Measurements from ENCODE around the gene ZNF410. TPM values are rescaled to one million over a fixed set of nuclear protein-coding genes. Genes with fewer than 3 reads are reported as not detected.
"Not testable (repeated sequence)": the region's sequence is repeated elsewhere in the genome, so short reads cannot be mapped to it uniquely, and the experiment has no call there.

ZNF410 gene
- total and polyA plus RNA-seq, 4 experiments from 2014 or later: 46.2 to 70.9 (median 53.2) TPM

DNA sequence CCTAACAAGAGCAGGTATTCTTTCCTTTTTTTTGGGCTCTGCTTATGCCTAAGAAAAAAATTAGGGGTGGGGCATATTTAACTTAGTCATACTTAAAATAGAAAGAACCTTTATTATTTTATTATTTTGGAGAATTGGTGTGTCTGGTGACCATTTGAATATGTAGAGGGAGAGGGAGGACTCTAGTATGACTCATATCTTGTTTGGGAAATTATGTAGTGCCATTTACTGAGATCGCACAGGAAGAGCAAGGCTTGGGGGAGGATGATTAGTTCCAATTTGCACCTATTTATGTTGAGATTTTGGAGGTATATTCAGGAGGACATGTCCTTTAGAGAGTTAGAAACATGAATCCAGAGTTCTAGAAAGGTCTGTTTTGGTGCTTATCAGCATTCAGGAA, 9.9 kb downstream of the ZNF410 start:
- peaks cover 48% of the 10 kb centered on the region for H3K36me3 ChIP-seq (ENCODE audit: insufficient read depth, low read length)
- ChIA-PET CTCF (ENCODE audit: partially characterized antibody) (interaction anchor here (1.8 kb wide), 1 partner anchor 10 kb away, joined by 4 read pairs; the partner anchor contains the start of gene ZNF410), POLR2A (ENCODE audit: partially characterized antibody) (interaction anchor here (0.9 to 1.7 kb wide), 3 partner anchors 8 to 10 kb away, joined by 4 to 9 read pairs (median 8); partner anchors contain the start of gene ZNF410)
- Mint-ChIP-seq H3K27ac (peak overlapping the region in 3 of 7 donors; percentile 6 to 21 (median 18)), H3K36me3 (peaks cover 37 to 67% of the 10 kb centered on the region in 2 donors), H3K4me1 (peaks cover 2 to 8% (median 4%) of the 10 kb centered on the region in 4 donors), H3K4me3 (no peak overlapping the region), H3K27me3 (no peaks in the 10 kb centered on the region), H3K9me3 (no peaks in the 10 kb centered on the region)
- no peaks in the 10 kb centered on the region for H3K4me1 ChIP-seq (ENCODE audit: insufficient read depth, low read length)
- DNase-seq: no peak
- intact Hi-C loops (cut with micrococcal nuclease): no loop called here
- H3K27ac ChIP-seq (ENCODE audit: low read depth, low read length): no peak overlapping the region
- no peaks in the 10 kb centered on the region for H3K9me3 ChIP-seq (ENCODE audit: control insufficient read depth in 1 of 2, low read length in 2 of 2)
- no peaks in the 10 kb centered on the region for H3K27me3 ChIP-seq (ENCODE audit: insufficient read depth, low read length)
- no peak overlapping the region for H3K4me3 ChIP-seq (ENCODE audit: low read length in 2 of 2)

DNA sequence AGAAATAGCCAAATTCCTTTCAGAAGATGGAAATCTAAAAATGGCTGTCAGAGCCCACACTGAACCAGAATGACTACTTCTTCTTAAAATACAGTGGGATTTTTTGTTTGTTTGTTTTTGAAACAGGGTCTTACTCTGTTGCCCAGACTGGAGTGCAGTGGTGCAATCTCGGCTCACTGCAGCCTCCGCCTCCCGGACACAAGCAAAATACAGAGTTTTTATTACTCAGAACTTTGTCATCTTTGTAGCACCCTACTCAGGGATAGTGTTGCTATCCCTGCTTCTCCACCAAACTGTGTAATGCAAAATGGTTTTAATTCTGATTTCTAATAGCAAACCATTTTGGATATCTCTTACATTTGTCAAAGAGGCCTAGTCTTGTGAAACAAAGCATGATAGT, 16.4 kb downstream of the ZNF410 start:
- POLR2A ChIA-PET (ENCODE audit: partially characterized antibody): no interaction called here
- H3K36me3 Mint-ChIP-seq: peaks cover 30 to 66% of the 10 kb centered on the region in 2 donors

DNA sequence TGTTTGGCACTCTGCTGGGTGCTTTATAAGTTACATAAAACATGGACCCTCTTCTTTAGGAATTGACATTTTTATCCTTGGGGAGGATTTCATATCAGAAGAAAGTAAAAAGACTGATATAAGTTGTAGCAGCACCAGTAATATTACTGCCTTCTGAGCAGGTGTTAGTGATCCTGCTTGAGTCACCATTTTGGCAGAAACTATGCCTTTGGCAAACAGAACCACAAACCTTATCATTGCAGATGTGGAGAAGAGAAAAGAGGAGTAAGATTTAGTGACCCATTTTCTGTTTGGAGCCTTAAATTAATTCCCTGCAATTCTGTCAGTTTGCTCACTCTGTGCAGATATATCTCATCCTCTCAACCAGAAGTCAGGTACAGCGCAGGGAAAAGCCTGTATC, 23.0 kb downstream of the ZNF410 start:
- no peak overlapping the region for H3K4me3 ChIP-seq (ENCODE audit: low read length in 2 of 2)
- no peak overlapping the region for H3K4me3 Mint-ChIP-seq
- no peaks in the 10 kb centered on the region for H3K9me3 ChIP-seq (ENCODE audit: control insufficient read depth in 1 of 2, low read length in 2 of 2)
- H3K36me3 ChIP-seq (ENCODE audit: insufficient read depth, low read length): peaks cover 52% of the 10 kb centered on the region
- intact Hi-C loops (cut with micrococcal nuclease): no loop called here
- DNase-seq: no peak
- H3K9me3 Mint-ChIP-seq: peaks cover 0 to 15% (median 9%) of the 10 kb centered on the region in 8 donors
- H3K27ac ChIP-seq (ENCODE audit: low read depth, low read length): no peak overlapping the region
- ChIA-PET POLR2A (ENCODE audit: partially characterized antibody) (no interaction called here), CTCF (ENCODE audit: partially characterized antibody) (no interaction called here)
- no peaks in the 10 kb centered on the region for H3K4me1 ChIP-seq (ENCODE audit: insufficient read depth, low read length)
- peaks cover 0 to 6% (median 3%) of the 10 kb centered on the region in 4 donors for H3K4me1 Mint-ChIP-seq
- H3K27ac Mint-ChIP-seq: peak overlapping the region in 5 of 7 donors; percentile 12 to 79 (median 28)
- no peaks in the 10 kb centered on the region for H3K27me3 Mint-ChIP-seq
- H3K36me3 Mint-ChIP-seq: peaks cover 74 to 77% of the 10 kb centered on the region in 2 donors
- no peaks in the 10 kb centered on the region for H3K27me3 ChIP-seq (ENCODE audit: insufficient read depth, low read length)

More for the DNA sequence above, 16.4 kb downstream of the ZNF410 start:
- no peak overlapping the region for H3K4me3 Mint-ChIP-seq
- peak overlapping the region in 1 of 7 donors; percentile 44 for H3K27ac Mint-ChIP-seq
- Histone ChIP-seq H3K9me3 (ENCODE audit: control insufficient read depth in 1 of 2, low read length in 2 of 2) (no peaks in the 10 kb centered on the region), H3K4me1 (ENCODE audit: insufficient read depth, low read length) (no peaks in the 10 kb centered on the region), H3K27me3 (ENCODE audit: insufficient read depth, low read length) (no peaks in the 10 kb centered on the region), H3K4me3 (ENCODE audit: low read length in 2 of 2) (no peak overlapping the region), H3K27ac (ENCODE audit: low read depth, low read length) (no peak overlapping the region), H3K36me3 (ENCODE audit: insufficient read depth, low read length) (peaks cover 45% of the 10 kb centered on the region)
- intact Hi-C loops (cut with micrococcal nuclease): no loop called here
- H3K27me3 Mint-ChIP-seq: no peaks in the 10 kb centered on the region
- no peaks in the 10 kb centered on the region for H3K4me1 Mint-ChIP-seq
- H3K9me3 Mint-ChIP-seq: no peaks in the 10 kb centered on the region
- no peak for DNase-seq
- CTCF ChIA-PET (ENCODE audit: partially characterized antibody): no interaction called here

GRCh38 chr14:73913256-73913655, 26.6 kb downstream of the ZNF410 start:
- Histone ChIP-seq H3K4me1 (ENCODE audit: insufficient read depth, low read length) (no peaks in the 10 kb centered on the region), H3K27me3 (ENCODE audit: insufficient read depth, low read length) (no peaks in the 10 kb centered on the region), H3K4me3 (ENCODE audit: low read length in 2 of 2) (no peak overlapping the region), H3K27ac (ENCODE audit: low read depth, low read length) (no peak overlapping the region), H3K9me3 (ENCODE audit: control insufficient read depth in 1 of 2, low read length in 2 of 2) (no peaks in the 10 kb centered on the region), H3K36me3 (ENCODE audit: insufficient read depth, low read length) (peaks cover 41% of the 10 kb centered on the region)
- H3K27ac Mint-ChIP-seq: no peak overlapping the region
- peaks cover 0 to 15% (median 9%) of the 10 kb centered on the region in 8 donors for H3K9me3 Mint-ChIP-seq
- POLR2A ChIA-PET (ENCODE audit: partially characterized antibody): no interaction called here
- CTCF ChIA-PET (ENCODE audit: partially characterized antibody): no interaction called here
- H3K4me1 Mint-ChIP-seq: peaks cover 0 to 11% (median 7%) of the 10 kb centered on the region in 4 donors
- intact Hi-C loops (cut with micrococcal nuclease): no loop called here
- DNase-seq: no peak
- peaks cover 62 to 68% of the 10 kb centered on the region in 2 donors for H3K36me3 Mint-ChIP-seq
- H3K4me3 Mint-ChIP-seq: no peak overlapping the region
- H3K27me3 Mint-ChIP-seq: no peaks in the 10 kb centered on the region

GRCh38 chr14:73916324-73916723, 29.7 kb downstream of the ZNF410 start:
- Mint-ChIP-seq H3K4me1 (peaks cover 0 to 5% (median 4%) of the 10 kb centered on the region in 4 donors), H3K9me3 (peaks cover 0 to 15% (median 6%) of the 10 kb centered on the region in 8 donors), H3K27me3 (no peaks in the 10 kb centered on the region), H3K36me3 (peaks cover 53 to 58% of the 10 kb centered on the region in 2 donors), H3K27ac (peak overlapping the region in 2 of 7 donors; percentile 7 to 65), H3K4me3 (no peak overlapping the region)
- Histone ChIP-seq H3K36me3 (ENCODE audit: insufficient read depth, low read length) (peaks cover 36% of the 10 kb centered on the region), H3K9me3 (ENCODE audit: control insufficient read depth in 1 of 2, low read length in 2 of 2) (no peaks in the 10 kb centered on the region), H3K27me3 (ENCODE audit: insufficient read depth, low read length) (no peaks in the 10 kb centered on the region), H3K27ac (ENCODE audit: low read depth, low read length) (no peak overlapping the region), H3K4me1 (ENCODE audit: insufficient read depth, low read length) (no peaks in the 10 kb centered on the region), H3K4me3 (ENCODE audit: low read length in 2 of 2) (no peak overlapping the region)
- intact Hi-C loops (cut with micrococcal nuclease): no loop called here
- POLR2A ChIA-PET (ENCODE audit: partially characterized antibody): no interaction called here
- DNase-seq: no peak
- CTCF ChIA-PET (ENCODE audit: partially characterized antibody): no interaction called here

- H3K9me3 Mint-ChIP-seq; H3K4me3 ChIP-seq (ENCODE audit: low read length in 2 of 2); H3K27me3 Mint-ChIP-seq; H3K27ac ChIP-seq (ENCODE audit: low read depth, low read length); H3K4me3 Mint-ChIP-seq; H3K4me1 ChIP-seq (ENCODE audit: insufficient read depth, low read length); H3K27me3 ChIP-seq (ENCODE audit: insufficient read depth, low read length); H3K4me1 Mint-ChIP-seq; POLR2A ChIA-PET (ENCODE audit: partially characterized antibody); CTCF ChIA-PET (ENCODE audit: partially characterized antibody); H3K9me3 ChIP-seq (ENCODE audit: control insufficient read depth in 1 of 2, low read length in 2 of 2); intact Hi-C loops (cut with micrococcal nuclease); DNase-seq: not testable (repeated sequence)
- Mint-ChIP-seq H3K27ac (peak overlapping the region in 1 of 7 donors; percentile 41), H3K36me3 (peaks cover 46 to 64% of the 10 kb centered on the region in 2 donors)
- peaks cover 49% of the 10 kb centered on the region for H3K36me3 ChIP-seq (ENCODE audit: insufficient read depth, low read length)
Observed at GRCh38 chr14:73919457-73919856, 32.8 kb downstream of the ZNF410 start.

DNA sequence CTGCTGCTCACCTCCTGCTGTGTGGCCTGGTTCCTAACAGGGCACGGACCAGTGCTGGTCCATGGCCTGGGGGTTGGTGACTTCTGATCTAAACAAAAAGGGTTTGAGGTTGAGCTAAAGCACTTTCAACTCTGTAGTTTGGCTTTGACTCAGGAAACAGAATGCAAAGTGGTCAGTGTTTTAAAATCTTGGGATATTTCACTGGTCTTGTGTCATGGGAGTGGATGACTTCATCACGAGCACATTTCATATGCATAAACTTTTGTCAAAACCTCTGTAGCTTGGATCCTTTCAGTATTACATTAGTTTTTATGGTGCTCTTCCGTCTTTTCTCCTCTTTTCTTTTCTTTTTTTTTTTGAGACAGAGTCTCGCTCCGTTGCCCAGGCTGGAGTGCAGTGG, 37.7 kb downstream of the ZNF410 start:
- Mint-ChIP-seq H3K9me3 (peaks cover 0 to 2% (median 0%) of the 10 kb centered on the region in 8 donors), H3K4me3 (no peak overlapping the region), H3K4me1 (peaks cover 0 to 5% (median 0%) of the 10 kb centered on the region in 4 donors), H3K27ac (peak overlapping the region in 3 of 7 donors; percentile 40 to 49 (median 41)), H3K27me3 (no peaks in the 10 kb centered on the region), H3K36me3 (peaks cover 67 to 84% of the 10 kb centered on the region in 2 donors)
- Histone ChIP-seq H3K4me3 (ENCODE audit: low read length in 2 of 2) (no peak overlapping the region), H3K4me1 (ENCODE audit: insufficient read depth, low read length) (no peaks in the 10 kb centered on the region), H3K27ac (ENCODE audit: low read depth, low read length) (no peak overlapping the region), H3K9me3 (ENCODE audit: control insufficient read depth in 1 of 2, low read length in 2 of 2) (no peaks in the 10 kb centered on the region), H3K36me3 (ENCODE audit: insufficient read depth, low read length) (peaks cover 83% of the 10 kb centered on the region), H3K27me3 (ENCODE audit: insufficient read depth, low read length) (no peaks in the 10 kb centered on the region)
- intact Hi-C loops (cut with micrococcal nuclease): no loop called here
- ChIA-PET POLR2A (ENCODE audit: partially characterized antibody) (no interaction called here), CTCF (ENCODE audit: partially characterized antibody) (interaction anchor here (1.2 kb wide), 1 partner anchor 10 kb away, joined by 3 read pairs; no protein-coding TSS in a partner anchor)
- DNase-seq: no peak

Measured in CD4-positive, alpha-beta memory T cell (primary cell).